ENCODE data around the gene COLEC11. TPM values are rescaled to one million over a fixed set of nuclear protein-coding genes. Genes with fewer than 3 reads are reported as not detected.

The COLEC11 gene
- total RNA-seq (4.7 and 5.4 TPM in 2 replicates), polyA plus RNA-seq (5.1 and 5.8 TPM in 2 replicates)

- TF ChIP-seq CTCF (IDR thresholded peaks at IDR 0.05; ENCODE audit: low read depth, low read length), result peak; percentile 48
- Histone ChIP-seq H3K4me3 (no peak within 1 kb of the TSS), H3K27me3 (no peaks in the 10 kb centered on the region), H3K36me3 (no peaks in the 10 kb centered on the region), H3K27ac (peak within 1 kb of the TSS; percentile 19), H3K9me3 (ENCODE audit: low read depth) (no peaks in the 10 kb centered on the region), H3K4me1 (ENCODE audit: low read depth) (peaks cover 14% of the 10 kb centered on the region)
- DNase-seq (ENCODE audit: low read depth in 1 of 2, low spot score in 1 of 2), result peak; percentile 58 to 69
These were observed at the start of gene COLEC11 for GRCh38 chr2:3594493-3595281. Gene COLEC11 (plus strand): TSS chr2:3595112. CDS start chr2:3604341, 9,229 bp downstream.

GRCh38 chr2:3545788-3546478 lies 49.0 kb upstream of the COLEC11 start:
- no peak for DNase-seq (ENCODE audit: low read depth in 1 of 2, low spot score in 1 of 2)
- no peak for TF ChIP-seq CTCF (IDR thresholded peaks at IDR 0.05; ENCODE audit: low read depth, low read length)
- Histone ChIP-seq H3K4me1 (ENCODE audit: low read depth) (peaks cover 7% of the 10 kb centered on the region), H3K36me3 (peaks cover 56% of the 10 kb centered on the region), H3K27me3 (no peaks in the 10 kb centered on the region), H3K27ac (no peak overlapping the region), H3K4me3 (no peak overlapping the region), H3K9me3 (ENCODE audit: low read depth) (no peaks in the 10 kb centered on the region)

GRCh38 chr2:3547915-3548314 lies 47.0 kb upstream of the COLEC11 start:
- no peak overlapping the region for H3K4me3 ChIP-seq
- H3K36me3 ChIP-seq, result peaks cover 61% of the 10 kb centered on the region
- peaks cover 6% of the 10 kb centered on the region for H3K4me1 ChIP-seq (ENCODE audit: low read depth)
- no peaks in the 10 kb centered on the region for H3K9me3 ChIP-seq (ENCODE audit: low read depth)
- TF ChIP-seq CTCF (IDR thresholded peaks at IDR 0.05; ENCODE audit: low read depth, low read length), result no peak
- DNase-seq (ENCODE audit: low read depth in 1 of 2, low spot score in 1 of 2), result no peak
- no peaks in the 10 kb centered on the region for H3K27me3 ChIP-seq
- H3K27ac ChIP-seq, result no peak overlapping the region

GRCh38 chr2:3553946-3554345 lies 41.0 kb upstream of the COLEC11 start:
- no peak for TF ChIP-seq CTCF (IDR thresholded peaks at IDR 0.05; ENCODE audit: low read depth, low read length)
- Histone ChIP-seq H3K4me1 (ENCODE audit: low read depth) (peaks cover under 1% of the 10 kb centered on the region), H3K36me3 (peaks cover 32% of the 10 kb centered on the region)

GRCh38 chr2:3557639-3558204 lies 37.2 kb upstream of the COLEC11 start:
- peak overlapping the region; percentile 94 for H3K27ac ChIP-seq
- DNase-seq (ENCODE audit: low read depth in 1 of 2, low spot score in 1 of 2), result no peak
- peaks cover 12% of the 10 kb centered on the region for H3K36me3 ChIP-seq
- H3K9me3 ChIP-seq (ENCODE audit: low read depth), result no peaks in the 10 kb centered on the region
- H3K27me3 ChIP-seq, result no peaks in the 10 kb centered on the region
- no peak for TF ChIP-seq CTCF (IDR thresholded peaks at IDR 0.05; ENCODE audit: low read depth, low read length)
- H3K4me3 ChIP-seq, result peak overlapping the region; percentile 89
- peaks cover 3% of the 10 kb centered on the region for H3K4me1 ChIP-seq (ENCODE audit: low read depth)

More at GRCh38 chr2:3553946-3554345, 41.0 kb upstream of the COLEC11 start:
- no peak overlapping the region for H3K27ac ChIP-seq
- DNase-seq (ENCODE audit: low read depth in 1 of 2, low spot score in 1 of 2), result no peak
- no peak overlapping the region for H3K4me3 ChIP-seq
- H3K27me3 ChIP-seq, result no peaks in the 10 kb centered on the region
- no peaks in the 10 kb centered on the region for H3K9me3 ChIP-seq (ENCODE audit: low read depth)

All from cardiac muscle cell (in vitro differentiated cells and primary cell).